Activated effector memory CD4-positive, alpha-beta T cell treated with Interleukin-2 at 50 U/mL for 16 hours (primary cell): Measurements from ENCODE around the gene AGER.

Experiments used
- DNase-seq: peaks from one replicate; pipeline ENCODE4 v3.0.0-alpha.2; 2020

The AGER gene

GRCh38 chr6:32167761-32168262 is 16.2 kb downstream of the AGER start:
- no peak for DNase-seq

GRCh38 chr6:32167154-32167760 is 16.8 kb downstream of the AGER start:
- no peak for DNase-seq

GRCh38 chr6:32166411-32167061 is 17.5 kb downstream of the AGER start:
- no peak for DNase-seq

- DNase-seq = no peak
These were observed 19.8 kb downstream of the AGER start, which contains the start of gene EGFL8 for GRCh38 chr6:32164295-32164694. Gene EGFL8 (plus strand): TSS chr6:32164595. CDS start chr6:32166166, 1,571 bp downstream.

GRCh38 chr6:32163559-32164258 is 20.3 kb downstream of the AGER start:
- DNase-seq = no peak

GRCh38 chr6:32158052-32158451 is 26.0 kb downstream of the AGER start:
- DNase-seq = no peak

- no peak for DNase-seq
These were observed 27.2 kb downstream of the AGER start for GRCh38 chr6:32156891-32157290.

- DNase-seq = peak; percentile 53
These were observed 29.4 kb downstream of the AGER start for GRCh38 chr6:32154514-32155161.

GRCh38 chr6:32153564-32154513 is 30.2 kb downstream of the AGER start, which contains the start of gene PPT2:
Gene PPT2 (plus strand): TSS chr6:32154141. CDS start chr6:32154595, 454 bp downstream.
- peak; percentile 45 for DNase-seq

- no peak for DNase-seq
These were observed 31.1 kb downstream of the AGER start for GRCh38 chr6:32152769-32153563.

- DNase-seq = no peak
These were observed 31.9 kb downstream of the AGER start, which contains the start of gene PRRT1 for GRCh38 chr6:32151863-32152768. Gene PRRT1 (minus strand): TSS chr6:32151939. CDS start chr6:32151827, 112 bp downstream.

GRCh38 chr6:32151181-32151862 is 32.7 kb downstream of the AGER start:
- DNase-seq = no peak

- no peak for DNase-seq
These were observed 33.9 kb downstream of the AGER start for GRCh38 chr6:32149932-32150870.

GRCh38 chr6:32149092-32149755 is 34.8 kb downstream of the AGER start:
- DNase-seq = no peak

- DNase-seq = peak; percentile 50
These were observed 35.6 kb downstream of the AGER start for GRCh38 chr6:32148289-32149091.

- DNase-seq = no peak
These were observed 36.5 kb downstream of the AGER start for GRCh38 chr6:32147401-32148132.
